Kidney epithelial cell (primary cell): ENCODE results near the gene C2CD5. TPM values are rescaled to one million over a fixed set of nuclear protein-coding genes. Genes with fewer than 3 reads are reported as not detected.

Experiments used
- DNase-seq: peaks from one replicate; pipeline ENCODE4 v3.0.0-alpha.2; 2010; ENCODE audit warnings: low read depth
- H3K27me3 ChIP-seq: 2 replicates; pipeline ENCODE4 v1.6.0; 2011; ENCODE audit warnings: low read length; ENCODE audit not compliant: control insufficient read depth, insufficient read depth
- H3K36me3 ChIP-seq: 2 replicates; pipeline ENCODE4 v1.5.1; 2011; ENCODE audit warnings: low read length; ENCODE audit not compliant: control insufficient read depth, insufficient read depth
- H3K4me3 ChIP-seq: 2 replicates; pipeline ENCODE4 v1.5.1; 2011; ENCODE audit warnings: low read depth, mild to moderate bottlenecking, control low read depth, low read length
- CTCF ChIP-seq: IDR thresholded peaks from 2 replicates; pipeline ENCODE4 v1.5.1; 2011; ENCODE audit warnings: mild to moderate bottlenecking, moderate library complexity, low read length, control low read depth, inconsistent platforms; ENCODE audit not compliant: insufficient read depth, poor library complexity, severe bottlenecking
- total RNA-seq: library from RNA; depleted of rRNA; stranded (reverse); fragments of >200 nt; gene quantifications from 2 replicates; pipeline ENCODE4 v1.2.3, GENCODE V29; 2015

Gene C2CD5
- total RNA-seq, 1 donor from 2014 or later = 19.3 TPM

GRCh38 chr12:22576473-22576872, 32.1 kb upstream of the C2CD5 start:
- Histone ChIP-seq H3K36me3 (no peaks in the 10 kb centered on the region), H3K4me3 (no peak overlapping the region), H3K27me3 (no peaks in the 10 kb centered on the region)
- DNase-seq = no peak
- no peak for TF ChIP-seq CTCF

- Histone ChIP-seq H3K36me3 (no peaks in the 10 kb centered on the region), H3K27me3 (no peaks in the 10 kb centered on the region), H3K4me3 (no peak overlapping the region)
- no peak for TF ChIP-seq CTCF
- no peak for DNase-seq
Measured at GRCh38 chr12:22576065-22576464, 31.7 kb upstream of the C2CD5 start.

- no peak overlapping the region for H3K4me3 ChIP-seq
- no peaks in the 10 kb centered on the region for H3K36me3 ChIP-seq
- DNase-seq = no peak
- no peaks in the 10 kb centered on the region for H3K27me3 ChIP-seq
- no peak for TF ChIP-seq CTCF
Measured at GRCh38 chr12:22574921-22575320, 30.6 kb upstream of the C2CD5 start.

- TF ChIP-seq CTCF = no peak
Measured at GRCh38 chr12:22573181-22573580, 28.8 kb upstream of the C2CD5 start.

GRCh38 chr12:22569253-22569652, 24.9 kb upstream of the C2CD5 start:
- no peak for DNase-seq
- TF ChIP-seq CTCF = no peak
- H3K36me3 ChIP-seq = no peaks in the 10 kb centered on the region
- H3K4me3 ChIP-seq = no peak overlapping the region
- H3K27me3 ChIP-seq = no peaks in the 10 kb centered on the region

More at GRCh38 chr12:22573181-22573580, 28.8 kb upstream of the C2CD5 start:
- DNase-seq = no peak
- Histone ChIP-seq H3K27me3 (no peaks in the 10 kb centered on the region), H3K4me3 (no peak overlapping the region), H3K36me3 (no peaks in the 10 kb centered on the region)
